ENCODE results near the gene RBM38. TPM values are rescaled to one million over a fixed set of nuclear protein-coding genes. Genes with fewer than 3 reads are reported as not detected.
"Not testable (repeated sequence)": the region's sequence is repeated elsewhere in the genome, so short reads cannot be mapped to it uniquely, and the experiment has no call there.

RBM38 gene
- total RNA-seq, 2 experiments from 2014 or later = 53.8 to 57.1 TPM

DNA sequence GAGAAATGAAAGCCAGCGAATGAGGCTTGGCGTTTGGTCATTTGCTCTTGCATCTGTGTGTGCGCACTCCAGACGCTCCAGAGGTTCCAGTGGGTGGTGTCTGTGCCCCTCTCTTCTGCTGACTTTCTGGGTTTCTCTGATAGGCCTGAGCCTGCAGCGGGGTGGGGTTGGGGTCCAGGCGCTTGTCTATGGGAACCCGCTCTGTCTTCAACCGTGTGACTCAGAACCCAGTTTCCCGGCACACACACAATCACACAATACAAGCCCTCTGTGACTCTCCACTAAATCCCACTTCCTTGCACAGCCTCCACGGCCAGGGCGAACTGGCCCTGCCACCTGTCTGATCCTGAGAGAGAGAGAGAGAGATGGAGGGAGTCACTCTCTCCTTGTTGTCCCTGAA, 24.6 kb downstream of the RBM38 start:
- no peak overlapping the region for H3K4me3 Mint-ChIP-seq
- H3K9me3 Mint-ChIP-seq (ENCODE audit: insufficient read depth) = no peaks in the 10 kb centered on the region
- ChIA-PET POLR2A (no interaction called here), CTCF (no interaction called here)
- peaks cover 7% of the 10 kb centered on the region for H3K27me3 Mint-ChIP-seq (ENCODE audit: low read depth)
- ATAC-seq (no peak), DNase-seq (no peak)
- no peak overlapping the region for H3K27ac Mint-ChIP-seq
- H3K4me1 Mint-ChIP-seq (ENCODE audit: low read depth) = peaks cover 21% of the 10 kb centered on the region
- no peaks in the 10 kb centered on the region for H3K36me3 Mint-ChIP-seq (ENCODE audit: low read depth)

DNA sequence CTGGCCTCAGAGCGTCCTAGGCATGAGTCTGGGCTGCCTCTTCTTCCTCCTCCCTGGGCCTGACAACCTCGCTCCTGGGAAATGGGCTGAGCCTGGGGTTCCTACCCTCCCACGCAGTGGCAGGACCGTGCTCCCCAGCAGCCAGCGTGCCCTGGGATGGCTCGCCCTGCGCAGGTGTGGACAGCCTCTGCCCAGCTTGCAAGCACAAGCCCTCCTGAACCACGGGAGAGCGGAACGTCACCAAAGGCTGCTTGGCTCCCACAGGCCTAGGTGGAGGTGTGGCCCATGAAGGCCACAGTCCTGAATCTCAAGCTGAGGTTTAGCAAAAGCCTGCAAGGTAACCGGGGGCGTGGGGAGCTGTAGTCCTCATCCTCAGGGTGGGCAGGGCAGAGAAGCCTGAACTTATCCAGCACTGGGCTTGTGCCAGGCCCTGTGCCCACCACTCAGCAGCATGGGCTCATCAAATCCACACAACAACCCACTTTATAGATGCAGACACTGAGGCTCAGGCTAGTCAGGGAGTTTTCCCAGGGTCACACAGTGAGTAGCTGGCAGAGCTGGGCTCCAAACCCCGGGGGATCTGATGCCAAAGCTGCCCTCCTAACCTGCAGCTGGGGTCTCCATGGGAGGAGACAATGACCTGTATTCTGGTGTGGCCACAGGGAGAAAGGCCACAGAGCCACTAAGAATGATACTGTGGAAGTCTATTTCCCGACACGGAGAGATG, 25.3 kb downstream of the RBM38 start:
- no peak overlapping the region for H3K27ac Mint-ChIP-seq

GRCh38 chr20:57417051-57417689, 26.0 kb downstream of the RBM38 start:
- CTCF ChIA-PET = interaction anchor here (1.2 kb wide), 1 partner anchor 18 kb away, joined by 3 read pairs; no protein-coding TSS in a partner anchor
- Mint-ChIP-seq H3K27ac (no peak overlapping the region), H3K9me3 (ENCODE audit: insufficient read depth) (no peaks in the 10 kb centered on the region), H3K36me3 (ENCODE audit: low read depth) (no peaks in the 10 kb centered on the region), H3K27me3 (ENCODE audit: low read depth) (peaks cover 7% of the 10 kb centered on the region), H3K4me3 (no peak overlapping the region), H3K4me1 (ENCODE audit: low read depth) (peaks cover 10% of the 10 kb centered on the region)
- DNase-seq (no peak), ATAC-seq (no peak)
- POLR2A ChIA-PET = no interaction called here

More for the DNA sequence above, 25.3 kb downstream of the RBM38 start:
- Mint-ChIP-seq H3K36me3 (ENCODE audit: low read depth) (no peaks in the 10 kb centered on the region), H3K27me3 (ENCODE audit: low read depth) (peaks cover 7% of the 10 kb centered on the region), H3K4me3 (no peak overlapping the region), H3K9me3 (ENCODE audit: insufficient read depth) (no peaks in the 10 kb centered on the region), H3K4me1 (ENCODE audit: low read depth) (peaks cover 16% of the 10 kb centered on the region)
- ChIA-PET POLR2A (no interaction called here), CTCF (interaction anchor here (1.2 kb wide), 1 partner anchor 19 kb away, joined by 3 read pairs; no protein-coding TSS in a partner anchor)
- no peak for DNase-seq
- ATAC-seq = no peak

DNA sequence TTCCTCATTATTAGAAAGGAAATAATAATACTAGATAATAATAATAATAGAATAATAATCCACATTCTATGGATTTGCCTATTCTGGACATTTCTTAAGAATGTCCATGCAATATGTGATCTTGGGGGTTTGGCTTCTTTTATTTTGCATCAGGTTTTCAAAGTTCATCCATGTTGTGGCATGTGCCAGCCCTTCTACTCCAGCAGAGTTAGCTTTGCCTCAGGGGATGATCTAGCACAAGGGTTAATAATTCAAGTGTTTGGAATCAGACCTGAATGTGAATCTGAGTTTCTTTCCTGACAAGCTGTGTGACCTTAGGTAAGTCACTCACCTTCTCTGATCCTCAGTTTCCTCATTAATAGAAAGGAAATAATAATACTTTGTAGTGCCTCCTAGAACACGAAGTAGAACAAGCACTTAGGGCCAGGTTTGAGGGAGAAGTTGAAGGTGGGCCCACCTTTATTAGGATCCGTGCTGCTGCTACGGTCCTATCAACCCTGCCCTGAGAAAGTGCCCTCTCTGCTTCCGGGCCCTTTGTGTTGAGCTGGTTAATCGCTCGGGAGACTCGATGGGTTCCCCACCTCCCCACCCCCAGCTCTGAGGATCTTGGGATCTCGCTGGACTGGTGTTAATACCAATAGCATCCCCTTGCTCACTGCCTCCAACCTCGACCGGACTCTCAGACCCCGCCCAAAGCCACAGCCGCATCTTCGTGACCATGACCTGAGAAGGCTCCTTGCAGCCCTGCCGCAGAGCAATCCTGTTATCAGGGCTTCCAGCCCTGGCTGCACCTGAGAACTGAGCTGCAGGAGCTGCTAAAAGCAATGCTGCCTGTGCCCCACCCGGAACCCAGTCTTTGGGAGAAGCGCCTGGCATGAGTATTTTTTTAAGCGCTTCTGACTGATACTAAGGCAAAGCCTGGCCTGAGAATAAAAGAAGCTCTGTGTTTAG, 26.9 kb downstream of the RBM38 start:
- Mint-ChIP-seq H3K36me3 (ENCODE audit: low read depth) (no peaks in the 10 kb centered on the region), H3K27ac (no peak overlapping the region), H3K4me3 (no peak overlapping the region), H3K4me1 (ENCODE audit: low read depth) (peaks cover 4% of the 10 kb centered on the region), H3K27me3 (ENCODE audit: low read depth) (peaks cover 7% of the 10 kb centered on the region), H3K9me3 (ENCODE audit: insufficient read depth) (no peaks in the 10 kb centered on the region)
- POLR2A ChIA-PET = interaction anchor here (1.5 kb wide), 1 partner anchor 15 kb away, joined by 7 read pairs; no protein-coding TSS in a partner anchor
- DNase-seq = no peak
- ATAC-seq = no peak
- CTCF ChIA-PET = interaction anchor here (0.8 to 1.5 kb wide), 4 partner anchors 16 to 80 kb away, joined by 3 to 5 read pairs (median 3); no protein-coding TSS in a partner anchor

DNA sequence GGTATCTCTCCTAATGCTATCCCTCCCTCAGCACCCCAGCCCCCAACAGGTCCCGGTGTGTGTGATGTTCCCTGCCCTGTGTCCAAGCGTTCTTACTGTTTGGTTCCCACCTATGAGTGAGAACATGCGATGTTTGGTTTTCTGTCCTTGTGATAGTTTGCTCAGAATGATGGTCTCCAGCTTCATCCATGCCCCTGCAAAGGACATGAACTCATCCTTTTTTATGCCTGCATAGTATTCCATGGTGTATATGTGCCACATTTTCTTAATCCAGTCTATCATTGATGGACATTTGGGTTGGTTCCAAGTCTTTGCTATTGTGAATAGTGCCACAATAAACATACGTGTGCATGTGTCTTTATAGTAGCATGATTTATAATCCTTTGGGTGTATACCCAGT, 28.3 kb downstream of the RBM38 start:
- POLR2A ChIA-PET; H3K36me3 Mint-ChIP-seq (ENCODE audit: low read depth); H3K27ac Mint-ChIP-seq; ATAC-seq; DNase-seq; H3K4me3 Mint-ChIP-seq; H3K9me3 Mint-ChIP-seq (ENCODE audit: insufficient read depth); H3K27me3 Mint-ChIP-seq (ENCODE audit: low read depth): not testable (repeated sequence)
- CTCF ChIA-PET = interaction anchor here (1.1 to 1.5 kb wide), 3 partner anchors 30 to 79 kb away, joined by 3 read pairs; no protein-coding TSS in a partner anchor
- peaks cover 14% of the 10 kb centered on the region for H3K4me1 Mint-ChIP-seq (ENCODE audit: low read depth)

- ATAC-seq (no peak), DNase-seq (no peak)
- Mint-ChIP-seq H3K36me3 (ENCODE audit: low read depth) (no peaks in the 10 kb centered on the region), H3K9me3 (ENCODE audit: insufficient read depth) (no peaks in the 10 kb centered on the region), H3K4me3 (no peak overlapping the region), H3K27ac (no peak overlapping the region), H3K4me1 (ENCODE audit: low read depth) (peaks cover 23% of the 10 kb centered on the region), H3K27me3 (ENCODE audit: low read depth) (peaks cover 7% of the 10 kb centered on the region)
- ChIA-PET POLR2A (no interaction called here), CTCF (no interaction called here)
Observed at GRCh38 chr20:57420571-57421252, 29.5 kb downstream of the RBM38 start.

GRCh38 chr20:57421253-57422220, 30.3 kb downstream of the RBM38 start:
- Mint-ChIP-seq H3K27me3 (ENCODE audit: low read depth) (peaks cover 7% of the 10 kb centered on the region), H3K36me3 (ENCODE audit: low read depth) (no peaks in the 10 kb centered on the region), H3K4me3 (no peak overlapping the region), H3K9me3 (ENCODE audit: insufficient read depth) (no peaks in the 10 kb centered on the region), H3K27ac (no peak overlapping the region), H3K4me1 (ENCODE audit: low read depth) (peaks cover 26% of the 10 kb centered on the region)
- no peak for DNase-seq
- ChIA-PET POLR2A (interaction anchor here (0.5 kb wide), 1 partner anchor 55 kb away, joined by 3 read pairs; no protein-coding TSS in a partner anchor), CTCF (no interaction called here)
- ATAC-seq = no peak

- CTCF ChIA-PET = no interaction called here
- POLR2A ChIA-PET = interaction anchor here (0.5 kb wide), 1 partner anchor 56 kb away, joined by 3 read pairs; no protein-coding TSS in a partner anchor
- Mint-ChIP-seq H3K36me3 (ENCODE audit: low read depth) (no peaks in the 10 kb centered on the region), H3K4me3 (no peak overlapping the region), H3K27me3 (ENCODE audit: low read depth) (peaks cover 5% of the 10 kb centered on the region), H3K27ac (no peak overlapping the region), H3K4me1 (ENCODE audit: low read depth) (peaks cover 29% of the 10 kb centered on the region), H3K9me3 (ENCODE audit: insufficient read depth) (no peaks in the 10 kb centered on the region)
- ATAC-seq (no peak), DNase-seq (no peak)
Observed at GRCh38 chr20:57422254-57422653, 31.1 kb downstream of the RBM38 start.

DNA sequence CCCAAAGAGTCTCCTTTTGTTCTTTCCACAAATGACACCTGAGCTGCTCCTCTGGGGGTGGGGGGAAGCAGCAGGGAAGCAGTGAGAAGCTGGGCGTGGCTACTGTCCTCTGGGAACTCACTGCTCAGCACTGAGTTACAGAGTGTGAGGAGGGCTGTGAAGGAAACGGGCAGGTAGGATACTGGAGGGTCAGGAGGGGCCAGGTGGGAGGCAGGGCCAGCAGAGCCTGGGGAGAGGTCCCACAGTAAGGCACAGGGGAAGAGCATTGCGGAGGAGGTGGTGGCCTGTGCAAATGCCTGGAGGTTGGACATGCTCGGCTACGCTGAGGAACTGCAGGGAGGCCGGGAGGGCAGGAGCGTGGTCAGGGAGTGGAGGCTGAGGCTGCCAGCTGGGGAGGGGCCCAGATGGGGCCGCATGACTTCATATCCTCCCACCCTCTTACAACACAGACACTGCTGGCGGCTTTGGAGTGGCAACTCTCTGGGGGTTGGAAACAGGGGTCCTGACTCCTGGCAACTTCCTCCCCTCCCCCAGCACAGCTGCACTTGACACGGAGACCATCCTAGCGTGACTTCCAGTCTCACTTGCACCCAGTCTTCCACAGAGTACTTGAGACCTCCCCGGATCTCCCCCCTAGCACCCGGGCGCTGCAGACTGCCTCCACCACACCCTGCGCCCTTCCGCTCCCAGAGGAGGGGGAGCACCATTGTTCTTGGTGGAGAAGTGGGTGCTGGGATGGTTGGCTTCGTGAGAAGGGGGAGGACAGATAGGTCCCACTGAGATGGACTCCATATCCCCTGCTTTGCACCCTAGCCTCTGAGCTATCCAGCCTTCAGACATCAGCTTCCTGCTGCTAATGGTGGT, 34.2 kb downstream of the RBM38 start:
- no peak for DNase-seq
- H3K4me1 Mint-ChIP-seq (ENCODE audit: low read depth) = peaks cover 31% of the 10 kb centered on the region
- peaks cover 4% of the 10 kb centered on the region for H3K27me3 Mint-ChIP-seq (ENCODE audit: low read depth)
- POLR2A ChIA-PET = interaction anchor here (0.6 kb wide), 1 partner anchor 16 kb away, joined by 4 read pairs; no protein-coding TSS in a partner anchor
- ATAC-seq = peak; percentile 42
- H3K4me3 Mint-ChIP-seq = no peak overlapping the region
- H3K27ac Mint-ChIP-seq = peak overlapping the region; percentile 81
- CTCF ChIA-PET = interaction anchor here (1.5 kb wide), 1 partner anchor 35 kb away, joined by 4 read pairs; no protein-coding TSS in a partner anchor
- no peaks in the 10 kb centered on the region for H3K9me3 Mint-ChIP-seq (ENCODE audit: insufficient read depth)
- H3K36me3 Mint-ChIP-seq (ENCODE audit: low read depth) = no peaks in the 10 kb centered on the region

DNA sequence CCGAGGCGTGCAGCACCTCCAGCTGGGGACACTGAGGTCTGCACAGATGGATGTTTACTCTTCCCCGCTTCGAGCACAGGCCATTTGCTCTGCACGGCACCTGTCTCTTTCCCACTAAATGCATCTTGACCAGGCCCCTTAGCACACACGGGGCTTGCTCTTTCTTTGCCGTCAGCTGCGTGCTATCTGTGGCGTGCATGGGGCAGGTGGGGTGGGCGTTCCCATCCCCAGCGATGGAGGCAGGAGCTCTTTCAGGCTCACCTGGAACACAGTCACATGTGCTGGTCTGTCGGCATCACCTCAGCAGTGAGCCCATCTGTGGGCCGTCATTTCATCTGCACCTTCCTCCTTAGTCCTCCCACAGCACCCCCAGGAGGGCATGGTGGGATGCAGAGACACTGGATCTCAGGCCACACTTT, 35.1 kb downstream of the RBM38 start:
- ATAC-seq (no peak), DNase-seq (no peak)
- Mint-ChIP-seq H3K36me3 (ENCODE audit: low read depth) (no peaks in the 10 kb centered on the region), H3K4me1 (ENCODE audit: low read depth) (peaks cover 37% of the 10 kb centered on the region), H3K9me3 (ENCODE audit: insufficient read depth) (no peaks in the 10 kb centered on the region), H3K27ac (no peak overlapping the region), H3K27me3 (ENCODE audit: low read depth) (peaks cover 4% of the 10 kb centered on the region), H3K4me3 (no peak overlapping the region)
- ChIA-PET POLR2A (no interaction called here), CTCF (interaction anchor here (1.5 kb wide), 1 partner anchor 36 kb away, joined by 4 read pairs; no protein-coding TSS in a partner anchor)

All from activated CD8-positive, alpha-beta T cell treated with anti-CD3 and anti-CD28 coated beads, Interleukin-2, amount 10 ng/mL, durations not matched to agents 7 days and 5 days (primary cell).